Smooth muscle cell of the brain vasculature (primary cell): ENCODE measurements around the gene SLC25A22.

ENCODE experiments used
- DNase-seq: peaks from one replicate; pipeline ENCODE4 v3.0.0-alpha.2; 2012; ENCODE audit warnings: low read depth, low spot score

Gene SLC25A22

GRCh38 chr11:834371-835316 is 36.6 kb upstream of the SLC25A22 start:
- DNase-seq: no peak

- no peak for DNase-seq
Measured at GRCh38 chr11:833849-834311, 35.8 kb upstream of the SLC25A22 start.

GRCh38 chr11:833114-833791 is 35.2 kb upstream of the SLC25A22 start:
- DNase-seq: no peak

- no peak for DNase-seq
Measured at GRCh38 chr11:832529-833113, 34.5 kb upstream of the SLC25A22 start, which contains the start of gene CD151. CD151 (plus strand) TSS chr11:832952; CDS start chr11:836070, 3,118 bp downstream.

GRCh38 chr11:831961-832528 is 34.0 kb upstream of the SLC25A22 start:
- DNase-seq: no peak

- DNase-seq: no peak
Measured at GRCh38 chr11:831118-831864, 33.2 kb upstream of the SLC25A22 start.

GRCh38 chr11:830295-831117 is 32.4 kb upstream of the SLC25A22 start:
- no peak for DNase-seq

- no peak for DNase-seq
Measured at GRCh38 chr11:829847-830294, 31.8 kb upstream of the SLC25A22 start.

- DNase-seq: no peak
Measured at GRCh38 chr11:829176-829846, 31.2 kb upstream of the SLC25A22 start.

GRCh38 chr11:828506-829175 is 30.6 kb upstream of the SLC25A22 start:
- no peak for DNase-seq

- DNase-seq: no peak
Measured at GRCh38 chr11:827897-828192, 29.8 kb upstream of the SLC25A22 start, which contains the start of gene CRACR2B. CRACR2B (plus strand) TSS chr11:827919; CDS start chr11:828608, 689 bp downstream.

- no peak for DNase-seq
Measured at GRCh38 chr11:827146-827896, 29.2 kb upstream of the SLC25A22 start.

- no peak for DNase-seq
Measured at GRCh38 chr11:826836-827145, 28.7 kb upstream of the SLC25A22 start.

GRCh38 chr11:826227-826621 is 28.1 kb upstream of the SLC25A22 start:
- DNase-seq: no peak

- no peak for DNase-seq
Measured at GRCh38 chr11:825366-826226, 27.5 kb upstream of the SLC25A22 start.

- no peak for DNase-seq
Measured at GRCh38 chr11:824942-825341, 26.9 kb upstream of the SLC25A22 start.

GRCh38 chr11:824292-824880 is 26.3 kb upstream of the SLC25A22 start:
- no peak for DNase-seq
